Neural cell (in vitro differentiated cells): ENCODE results near the gene APC. TPM values are rescaled to one million over a fixed set of nuclear protein-coding genes. Genes with fewer than 3 reads are reported as not detected.

ENCODE experiments used
- H2AFZ ChIP-seq: fragments of 200-600, 300-800 bp; sonication (generic), shearing (Covaris generic); 2 replicates; pipeline ENCODE4 v1.6.0; 2014; ENCODE audit warnings: low read depth, mild to moderate bottlenecking, antibody characterized with exemption, low read length, moderate library complexity
- H3F3A ChIP-seq: fragments of 200-600 bp; shearing (Covaris generic); 2 replicates; pipeline ENCODE4 v1.6.1; 2016; ENCODE audit warnings: mild to moderate bottlenecking, moderate library complexity, mixed read lengths, antibody characterized with exemption, low read length; ENCODE audit not compliant: insufficient read depth, poor library complexity, severe bottlenecking
- H3K27ac ChIP-seq: fragments of 200-600, 300-800 bp; sonication (generic), shearing (Covaris generic); 2 replicates; pipeline ENCODE4 v1.5.1; 2014; ENCODE audit warnings: mild to moderate bottlenecking, low read length, moderate library complexity
- H3K27me3 ChIP-seq: fragments of 300-800, 200-600 bp; sonication (generic), shearing (Covaris generic); 2 replicates; pipeline ENCODE4 v1.6.0; 2014; ENCODE audit warnings: mild to moderate bottlenecking, low read depth, low read length, moderate library complexity; ENCODE audit not compliant: insufficient read depth
- H3K36me3 ChIP-seq: fragments of 300-800, 200-600 bp; sonication (generic), shearing (Covaris generic); 2 replicates; pipeline ENCODE4 v1.5.1; 2014; ENCODE audit warnings: mild to moderate bottlenecking, antibody characterized with exemption, low read length, moderate library complexity; ENCODE audit not compliant: insufficient read depth
- H3K4me2 ChIP-seq: fragments of 300-800, 200-600 bp; sonication (generic), shearing (Covaris generic); 2 replicates; pipeline ENCODE4 v1.6.0; 2014; ENCODE audit warnings: mild to moderate bottlenecking, low read length
- H3K4me3 ChIP-seq: fragments of 300-800, 200-600 bp; sonication (generic), shearing (Covaris generic); 2 replicates; pipeline ENCODE4 v1.5.1; 2014; ENCODE audit warnings: mild to moderate bottlenecking, low read length, moderate library complexity
- H3K79me2 ChIP-seq: fragments of 200-600 bp; shearing (Covaris generic); replicated peaks from 2 replicates; pipeline ENCODE4 v1.6.0; 2014; ENCODE audit warnings: mild to moderate bottlenecking, low read length, moderate library complexity; ENCODE audit not compliant: insufficient read depth
- H3K9ac ChIP-seq: fragments of 300-800, 200-600 bp; sonication (generic), shearing (Covaris generic); 2 replicates; pipeline ENCODE4 v1.6.1; 2016; ENCODE audit warnings: mild to moderate bottlenecking, low read length, mixed read lengths
- H3K9me2 ChIP-seq: fragments of 200-600 bp; shearing (Covaris generic); 2 replicates; pipeline ENCODE4 v1.6.1; 2016; ENCODE audit warnings: mild to moderate bottlenecking, low read length, mixed read lengths; ENCODE audit not compliant: insufficient read depth
- H3K9me3 ChIP-seq: fragments of 200-600, 300-800 bp; sonication (generic), shearing (Covaris generic); 2 replicates; pipeline ENCODE4 v1.6.1; 2016; ENCODE audit warnings: mild to moderate bottlenecking, mixed run types, low read length, moderate library complexity, mixed read lengths
- H4K20me1 ChIP-seq: fragments of 200-600 bp; shearing (Covaris generic); 2 replicates; pipeline ENCODE4 v1.6.1; 2016; ENCODE audit warnings: mild to moderate bottlenecking, mixed run types; ENCODE audit not compliant: insufficient read depth
- CTCF ChIP-seq: fragments of 450-650 bp; IDR thresholded peaks from 2 replicates; pipeline ENCODE4 v1.5.1; 2014; ENCODE audit warnings: antibody characterized with exemption, mild to moderate bottlenecking, moderate library complexity; ENCODE audit not compliant: poor library complexity, severe bottlenecking
- EP300 ChIP-seq: fragments of 450-650 bp; conservative IDR thresholded peaks from 2 replicates; pipeline ENCODE4 v1.6.1; 2014; ENCODE audit warnings: antibody characterized with exemption, mild to moderate bottlenecking, moderate library complexity; ENCODE audit not compliant: poor library complexity, severe bottlenecking
- EZH2 ChIP-seq: fragments of 200-600, 300-800 bp; shearing (Covaris generic), sonication (generic); IDR thresholded peaks from 2 replicates; pipeline ENCODE4 v1.6.1; 2014; ENCODE audit warnings: antibody characterized with exemption, low read length, borderline replicate concordance, mild to moderate bottlenecking; ENCODE audit not compliant: insufficient read depth, poor library complexity, severe bottlenecking
- MXI1 ChIP-seq: fragments of 450-650 bp; conservative IDR thresholded peaks from 2 replicates; pipeline ENCODE4 v1.6.1; 2014; ENCODE audit warnings: antibody characterized with exemption, mild to moderate bottlenecking; ENCODE audit not compliant: poor library complexity, severe bottlenecking
- POLR2AphosphoS5 ChIP-seq: IDR thresholded peaks from 2 replicates; pipeline ENCODE4 v1.6.1; 2012
- RAD21 ChIP-seq: fragments of 450-650 bp; conservative IDR thresholded peaks from 2 replicates; pipeline ENCODE4 v1.6.1; 2014; ENCODE audit warnings: antibody characterized with exemption, mild to moderate bottlenecking, moderate library complexity
- REST ChIP-seq: IDR thresholded peaks from 2 replicates; pipeline ENCODE4 v1.6.1; 2012; ENCODE audit warnings: borderline replicate concordance
- SMC3 ChIP-seq: fragments of 450-650 bp; conservative IDR thresholded peaks from 2 replicates; pipeline ENCODE4 v1.6.1; 2014; ENCODE audit warnings: antibody characterized with exemption, mild to moderate bottlenecking, moderate library complexity; ENCODE audit not compliant: poor library complexity
- TAF1 ChIP-seq: IDR thresholded peaks from 2 replicates; pipeline ENCODE4 v1.6.1; 2012; ENCODE audit warnings: low read depth
- polyA plus RNA-seq: library from polyadenylated mRNA; depleted of rRNA; stranded (reverse); fragments of >200 nt; gene quantifications from 2 replicates; pipeline ENCODE4 v1.2.3, GENCODE V29; 2014

Gene APC
- polyA plus RNA-seq, 1 donor from 2014 or later: 40.6 TPM

GRCh38 chr5:112743631-112744030 lies 5.9 kb downstream of the APC start:
- no peak overlapping the region for H3K4me3 ChIP-seq
- no peaks in the 10 kb centered on the region for H3K27me3 ChIP-seq
- no peaks in the 10 kb centered on the region for H3K9me3 ChIP-seq
- no peak overlapping the region for H2AFZ ChIP-seq
- no peaks in the 10 kb centered on the region for H3K9me2 ChIP-seq
- TF ChIP-seq EZH2 (no peak), EP300 (no peak), CTCF (no peak), REST (no peak), MXI1 (no peak), SMC3 (no peak), POLR2AphosphoS5 (no peak), RAD21 (no peak), TAF1 (no peak)
- H3K79me2 ChIP-seq: peaks cover 91% of the 10 kb centered on the region
- H4K20me1 ChIP-seq: peaks cover 4% of the 10 kb centered on the region
- H3K27ac ChIP-seq: no peak overlapping the region
- peaks cover 16% of the 10 kb centered on the region for H3F3A ChIP-seq
- no peak overlapping the region for H3K9ac ChIP-seq
- H3K36me3 ChIP-seq: peaks cover 3% of the 10 kb centered on the region
- no peak overlapping the region for H3K4me2 ChIP-seq

- Histone ChIP-seq H3K79me2 (peaks cover 91% of the 10 kb centered on the region), H4K20me1 (peaks cover 7% of the 10 kb centered on the region), H3K9ac (no peak overlapping the region), H3K27me3 (no peaks in the 10 kb centered on the region), H3K27ac (no peak overlapping the region), H3K36me3 (peaks cover 12% of the 10 kb centered on the region), H2AFZ (no peak overlapping the region), H3K4me3 (no peak overlapping the region), H3F3A (no peaks in the 10 kb centered on the region), H3K4me2 (no peak overlapping the region), H3K9me3 (no peaks in the 10 kb centered on the region), H3K9me2 (no peaks in the 10 kb centered on the region)
- TF ChIP-seq REST (no peak), CTCF (no peak), TAF1 (no peak), EZH2 (no peak), EP300 (no peak), POLR2AphosphoS5 (no peak), SMC3 (no peak), RAD21 (no peak), MXI1 (no peak)
These were observed 14.7 kb downstream of the APC start for GRCh38 chr5:112752335-112752734.
